CD4-positive, alpha-beta T cell treated with Interleukin-6 at 100 ng/mL for 8 hours (primary cell): ENCODE data around the gene SPATA33.
A peak's percentile ranks its signal among the peaks of the same experiment; 100 is the strongest.

Experiments used
- DNase-seq: peaks from one replicate; pipeline ENCODE4 v3.0.0-alpha.2; 2020; ENCODE audit warnings: mixed read lengths, low spot score

Gene SPATA33

DNA sequence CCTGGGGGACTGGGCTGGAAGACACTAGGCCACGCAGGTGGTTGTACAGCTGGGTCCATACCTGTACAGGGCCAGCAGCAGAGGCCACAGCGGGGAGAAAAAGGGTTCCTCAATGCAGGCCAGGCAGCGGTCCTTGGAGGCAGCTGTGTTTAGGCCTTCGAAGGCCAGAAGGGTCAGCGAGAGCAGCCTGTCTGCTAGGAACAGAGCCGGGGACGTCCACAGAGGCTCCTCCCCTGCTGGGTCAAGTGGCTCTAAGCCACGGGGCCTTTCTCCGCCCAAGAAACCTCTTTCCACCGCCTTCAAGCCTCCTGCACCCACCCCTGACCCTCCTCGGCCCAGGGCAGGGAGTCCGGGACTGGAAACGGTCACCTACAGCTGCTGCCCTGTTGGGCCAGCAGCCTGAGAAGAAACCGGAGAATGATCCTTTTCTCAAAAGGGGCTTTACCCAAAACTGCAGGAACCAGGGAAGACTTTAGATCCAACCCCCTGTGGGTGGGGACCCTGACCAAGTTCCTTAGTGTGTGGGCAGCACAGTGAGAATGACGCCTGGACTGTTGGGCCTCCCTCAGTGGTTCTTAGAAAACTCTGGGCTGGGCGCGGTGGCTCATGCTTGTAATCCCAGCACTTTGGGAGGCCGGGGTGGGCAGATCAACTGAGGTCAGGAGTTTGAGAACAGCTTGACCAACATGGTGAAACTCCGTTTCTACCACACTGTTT, 52.2 kb downstream of the SPATA33 start:
- DNase-seq: no peak

DNA sequence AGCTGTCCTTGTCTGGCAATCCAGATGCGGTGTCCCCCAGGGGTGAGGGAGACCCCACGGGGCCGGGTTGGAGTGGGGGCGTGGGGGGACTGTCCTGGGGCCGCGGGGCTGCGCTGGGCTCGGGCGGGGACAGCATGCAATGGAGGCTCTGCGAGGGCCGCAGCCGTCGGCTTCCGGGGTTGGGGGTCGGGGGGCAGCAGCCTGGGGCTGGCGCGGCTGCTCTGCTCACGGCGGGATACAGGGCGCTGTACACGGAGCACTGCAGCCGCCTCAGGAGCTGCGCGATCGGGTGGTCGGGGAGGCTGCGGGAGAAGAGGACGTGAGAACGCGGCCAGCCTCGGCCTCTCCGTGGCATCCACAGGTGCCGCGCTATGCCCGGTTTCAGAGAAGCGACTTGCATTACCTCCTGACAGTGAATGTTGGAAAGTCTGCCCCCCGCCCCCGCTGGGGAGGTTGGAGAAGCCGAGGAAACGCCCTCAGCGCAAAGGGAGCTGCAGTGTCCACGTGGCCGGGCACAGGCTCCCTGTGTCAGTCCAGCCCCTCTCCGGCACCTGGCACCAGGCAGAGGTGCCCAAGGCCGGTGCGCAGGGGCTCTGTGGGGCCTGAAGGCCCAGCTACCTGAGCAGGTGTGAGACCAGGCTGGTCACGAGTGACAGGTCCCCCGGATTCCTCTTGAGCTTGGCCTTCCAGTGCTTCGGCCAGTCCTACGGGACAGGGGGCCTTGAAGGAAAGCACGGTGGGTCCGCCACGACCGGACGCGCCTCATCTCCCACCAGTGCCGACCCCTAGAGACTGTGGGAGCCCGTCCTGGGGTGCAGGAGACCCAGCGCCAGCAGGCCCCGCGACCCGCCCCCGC, 53.3 kb downstream of the SPATA33 start:
- DNase-seq: no peak

DNA sequence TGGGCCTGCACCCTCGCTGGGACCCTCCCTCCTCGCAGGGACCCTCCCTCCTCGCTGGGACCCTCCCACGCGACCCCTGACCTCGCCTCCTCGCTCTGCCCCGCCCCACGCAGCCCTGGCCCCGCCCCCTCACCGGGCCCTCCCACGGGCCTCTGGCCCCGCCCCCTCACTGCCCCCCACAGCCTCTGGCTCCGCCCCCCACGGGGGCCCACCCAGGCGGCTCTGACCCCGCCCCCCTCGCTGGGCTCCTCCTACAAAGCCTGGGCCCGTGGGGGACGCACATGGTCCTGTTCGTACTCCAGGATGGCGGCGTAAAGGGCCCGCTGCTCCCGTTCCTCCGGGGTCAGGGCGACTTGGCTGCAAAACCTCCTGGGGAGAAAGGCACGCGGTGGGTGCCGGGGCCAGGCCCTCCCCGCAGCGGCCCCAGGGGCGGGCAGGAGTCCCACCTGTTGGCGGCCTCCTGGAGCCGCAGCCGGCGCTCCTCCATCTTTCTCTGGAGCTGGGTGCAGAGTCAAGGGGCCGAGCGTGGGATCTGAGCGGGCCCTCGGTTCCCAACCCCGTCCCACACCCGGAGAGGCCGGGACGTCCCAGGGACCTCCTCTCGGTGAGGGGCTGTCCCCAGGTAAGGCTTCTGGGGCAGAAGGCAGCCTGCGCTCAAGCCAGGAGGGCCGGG, 54.1 kb downstream of the SPATA33 start:
- peak; percentile 62 for DNase-seq

DNA sequence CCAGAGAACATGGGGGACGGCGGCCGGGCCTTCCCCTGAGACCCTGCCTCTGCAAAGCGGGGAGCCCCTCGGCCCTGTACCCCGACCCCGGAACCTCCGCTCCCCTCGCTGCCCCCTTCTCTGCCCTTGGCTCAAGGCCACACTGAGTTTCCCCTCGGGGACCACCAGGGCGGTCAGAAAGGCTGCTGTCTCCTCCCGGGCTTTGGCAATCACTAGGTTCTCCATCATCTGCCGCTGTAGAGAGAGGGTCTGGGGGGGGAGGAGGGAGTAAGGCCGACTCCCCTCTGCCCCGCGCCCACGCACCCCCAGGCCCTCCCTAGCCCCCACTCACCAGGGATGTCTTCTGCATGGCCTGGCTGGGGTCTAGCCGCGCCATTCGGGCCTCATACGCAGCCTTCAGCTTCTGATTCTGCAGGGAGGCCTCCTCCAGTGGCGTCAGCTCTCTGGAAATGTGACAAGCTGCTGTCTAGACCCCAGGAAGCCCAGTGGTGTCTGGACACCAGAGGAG, 54.7 kb downstream of the SPATA33 start:
- no peak for DNase-seq

DNA sequence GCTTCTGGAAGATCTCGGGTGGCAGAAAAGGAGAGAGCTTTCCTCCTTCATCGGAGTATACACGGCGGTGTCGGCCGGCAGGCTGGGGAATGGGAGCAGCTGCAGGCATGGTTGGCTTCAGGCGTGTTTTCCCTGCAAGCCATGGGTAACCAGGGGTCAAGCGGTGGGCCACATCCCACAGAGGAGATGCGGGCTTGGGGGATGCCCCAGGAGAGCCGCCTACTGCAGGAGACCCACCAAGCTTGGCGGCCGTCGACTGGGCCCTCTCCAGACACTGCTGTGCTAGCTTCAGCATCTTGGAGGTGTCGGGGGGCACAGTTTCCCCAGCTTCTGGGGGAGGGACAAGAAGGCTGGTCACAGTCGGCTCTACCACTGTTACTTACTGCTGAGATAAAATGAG, 58.9 kb downstream of the SPATA33 start:
- DNase-seq: no peak

DNA sequence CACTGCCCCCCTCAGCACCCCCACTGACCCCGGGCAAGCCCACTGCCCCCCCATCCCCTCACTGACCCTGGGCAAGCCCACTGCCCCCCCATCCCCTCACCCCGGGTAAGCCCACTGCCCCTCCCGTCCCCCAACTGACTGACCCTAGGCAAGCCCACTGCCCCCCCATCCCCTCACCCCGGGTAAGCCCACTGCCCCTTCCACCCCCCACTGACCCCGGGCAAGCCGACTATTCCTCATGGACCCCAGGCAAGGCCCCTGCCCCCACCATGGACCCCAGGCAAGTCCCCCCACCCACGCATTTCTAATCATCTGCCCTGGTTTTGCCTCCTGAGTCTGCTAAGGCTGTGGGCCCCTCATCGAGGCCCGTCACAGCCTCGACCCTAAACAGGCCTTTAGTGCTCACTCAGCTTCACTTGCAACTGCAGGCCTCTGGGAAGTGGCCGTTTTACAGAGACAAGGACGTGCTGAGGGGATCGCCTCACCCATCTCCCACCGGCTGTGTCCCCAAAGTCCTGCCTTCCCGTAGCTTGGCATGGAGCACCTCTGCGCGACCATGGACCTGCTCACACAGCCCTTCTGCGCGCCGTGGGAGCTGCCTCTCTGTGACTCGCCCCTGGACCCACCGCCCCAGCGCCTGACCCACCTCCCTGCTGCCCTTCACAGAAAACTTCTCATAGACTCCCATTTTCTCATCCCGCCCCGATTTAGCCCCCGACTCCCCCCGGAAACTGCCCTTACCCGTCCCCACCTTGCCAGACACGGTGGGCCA, 59.5 kb downstream of the SPATA33 start:
- no peak for DNase-seq

DNA sequence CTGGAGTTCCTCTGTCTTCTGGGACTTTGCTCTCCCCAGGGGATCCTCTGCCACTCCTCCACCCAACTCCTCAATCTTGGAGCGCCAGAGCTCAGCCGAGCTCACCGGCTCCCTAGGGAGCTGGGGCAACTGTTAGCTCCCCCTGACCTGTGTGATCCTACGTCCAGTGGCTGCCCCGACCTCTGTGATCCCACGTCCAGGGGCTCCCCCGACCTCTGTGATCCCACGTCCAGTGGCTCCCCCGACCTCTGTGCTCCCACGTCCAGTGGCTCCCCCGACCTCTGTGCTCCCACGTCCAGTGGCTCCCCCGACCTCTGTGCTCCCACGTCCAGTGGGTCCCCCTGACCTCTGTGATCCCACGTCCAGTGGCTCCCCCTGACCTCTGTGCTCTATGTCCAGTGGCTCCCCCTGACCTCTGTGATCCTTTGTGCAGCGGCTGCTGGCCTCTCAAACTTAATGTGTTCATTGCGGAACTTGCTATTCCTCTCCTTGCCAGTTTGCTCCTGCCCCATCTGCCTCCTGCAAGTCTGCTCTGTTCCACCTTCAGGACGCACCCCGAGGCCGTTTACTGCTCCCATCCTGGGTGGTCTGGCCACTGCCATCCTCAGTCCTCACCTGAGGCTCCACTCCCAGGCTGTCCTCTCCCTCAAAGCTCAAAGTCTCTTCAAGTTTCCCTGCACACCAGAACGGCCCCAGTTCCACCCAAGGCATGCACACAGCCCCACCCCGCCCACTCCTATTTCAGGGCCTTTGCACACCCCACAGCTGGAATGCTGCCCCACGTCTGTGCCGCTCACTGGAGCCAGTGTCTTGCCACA, 60.3 kb downstream of the SPATA33 start:
- DNase-seq: no peak
